SKM-1 treated with dmso at 0.1 percent for 144 hours (cell line): ENCODE results near the gene CDH16.
"Not testable (repeated sequence)": the region's sequence is repeated elsewhere in the genome, so short reads cannot be mapped to it uniquely, and the experiment has no call there.

ENCODE experiments used
- DNase-seq: peaks from one replicate; lab custom pipeline; 2025; ENCODE audit not compliant: unreplicated experiment; lab: John Stamatoyannopoulos, UW

The CDH16 gene

DNA sequence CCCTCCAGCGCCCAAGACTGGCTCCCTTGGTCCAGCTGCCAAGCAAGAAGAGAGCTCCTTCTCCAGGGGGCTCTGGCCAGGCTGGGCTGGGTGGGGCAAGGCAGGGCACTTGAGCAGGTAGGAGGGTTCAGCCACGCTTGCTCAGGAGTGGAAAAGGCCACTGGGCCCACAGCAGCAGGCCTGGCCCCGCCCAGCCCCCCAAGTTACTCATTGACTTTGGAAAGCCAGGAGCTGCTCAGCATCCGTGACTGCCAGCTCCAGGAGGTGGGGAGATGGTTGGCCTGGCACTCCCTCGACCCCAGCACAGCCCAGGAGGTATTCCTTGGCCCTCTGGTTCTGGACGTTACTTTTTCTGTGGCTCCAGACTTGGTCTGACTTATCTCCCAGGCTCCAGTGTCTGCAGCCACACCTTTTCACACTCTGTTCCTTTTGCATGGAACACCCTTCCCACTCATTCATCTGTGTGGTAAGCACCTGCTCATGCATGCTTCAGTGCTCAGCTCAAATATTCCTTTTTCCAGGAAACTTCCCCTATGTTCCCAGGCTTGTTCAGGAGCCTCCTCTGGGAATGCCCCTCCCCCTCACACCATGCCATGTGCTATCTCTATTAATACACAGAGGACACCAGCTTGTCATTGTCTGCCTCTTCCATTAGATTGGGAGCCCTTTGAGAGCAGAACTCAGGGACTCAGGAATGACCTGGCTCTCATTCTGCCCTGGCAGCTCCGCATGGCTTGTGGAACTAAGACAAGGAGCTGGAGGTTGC is at the start of gene CDH16:
Gene CDH16 (minus strand): TSS at position 83 of the 766 bp plus-strand sequence. CDS start 820 bp downstream, outside the sequence.
- no peak for DNase-seq

- no peak for DNase-seq
Observed at GRCh38 chr16:66964049-66964448, 45.4 kb upstream of the CDH16 start.

- DNase-seq: no peak
Observed at GRCh38 chr16:66961914-66962313, 43.2 kb upstream of the CDH16 start.

GRCh38 chr16:66961065-66961744 is 42.5 kb upstream of the CDH16 start, which contains the start of gene CES3:
Gene CES3, plus strand, starts transcription at chr16:66961266. Its CDS starts 42 bp downstream, at chr16:66961308.
- DNase-seq: peak; percentile 82

DNA sequence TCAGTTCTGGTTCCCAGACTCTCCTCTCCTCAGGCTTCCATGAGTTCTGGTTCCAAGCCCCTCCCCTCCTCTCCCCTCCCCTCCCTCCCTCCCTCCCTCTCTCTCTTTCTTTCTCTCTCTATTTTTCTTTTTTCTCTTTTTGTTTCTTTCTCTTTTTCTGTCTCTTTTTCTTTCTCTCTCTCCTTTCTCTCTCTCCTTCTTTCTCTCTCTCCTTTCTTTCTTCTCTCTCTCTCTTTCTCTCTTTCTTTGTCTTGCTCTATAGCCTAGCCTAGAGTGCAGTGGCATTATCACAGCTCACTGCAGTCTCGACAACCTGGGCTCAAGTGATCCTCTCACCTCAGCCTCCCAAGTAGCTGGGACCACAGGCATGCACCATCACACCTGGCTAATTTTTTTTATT is 41.6 kb upstream of the CDH16 start:
- no peak for DNase-seq

DNA sequence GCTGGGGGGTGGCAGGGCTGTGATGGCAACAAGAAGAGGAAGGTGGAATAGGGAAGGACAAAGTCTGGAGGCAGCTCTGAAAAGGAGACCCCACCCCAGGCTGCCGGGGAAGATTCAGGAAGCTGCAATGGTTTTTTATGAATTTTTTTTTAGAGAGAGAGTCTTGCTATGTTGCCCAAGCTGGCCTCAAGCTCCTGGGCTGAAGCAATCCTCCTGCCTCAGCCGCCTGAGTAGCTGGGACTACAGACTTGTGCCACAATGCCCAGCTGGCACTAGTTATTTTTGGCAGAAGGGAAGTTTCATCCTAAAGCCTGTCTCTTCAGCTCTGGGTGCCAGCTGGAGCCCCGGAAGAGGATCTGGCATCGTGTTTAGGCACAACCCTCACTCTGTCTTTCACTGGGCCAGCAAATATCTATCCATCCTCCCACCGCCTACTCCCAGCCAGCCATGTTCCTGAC is 41.0 kb upstream of the CDH16 start:
- DNase-seq: peak; percentile 50

GRCh38 chr16:66958857-66959703 is 40.4 kb upstream of the CDH16 start:
- no peak for DNase-seq

DNA sequence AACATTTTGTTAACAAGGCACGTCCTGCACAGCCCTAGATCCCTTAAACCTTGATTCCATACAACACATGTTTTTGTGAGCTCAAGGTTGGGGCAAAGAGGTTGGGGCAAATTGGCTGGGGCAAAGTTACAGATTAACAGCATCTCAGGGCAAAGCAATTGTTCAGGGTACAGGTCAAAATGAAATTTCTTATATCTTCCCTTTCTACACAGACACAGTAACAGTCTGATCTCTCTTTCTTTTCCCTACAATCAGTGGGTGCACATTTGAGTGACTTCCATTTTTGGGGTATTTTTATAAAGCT is 37.4 kb upstream of the CDH16 start:
- DNase-seq: not testable (repeated sequence)

DNA sequence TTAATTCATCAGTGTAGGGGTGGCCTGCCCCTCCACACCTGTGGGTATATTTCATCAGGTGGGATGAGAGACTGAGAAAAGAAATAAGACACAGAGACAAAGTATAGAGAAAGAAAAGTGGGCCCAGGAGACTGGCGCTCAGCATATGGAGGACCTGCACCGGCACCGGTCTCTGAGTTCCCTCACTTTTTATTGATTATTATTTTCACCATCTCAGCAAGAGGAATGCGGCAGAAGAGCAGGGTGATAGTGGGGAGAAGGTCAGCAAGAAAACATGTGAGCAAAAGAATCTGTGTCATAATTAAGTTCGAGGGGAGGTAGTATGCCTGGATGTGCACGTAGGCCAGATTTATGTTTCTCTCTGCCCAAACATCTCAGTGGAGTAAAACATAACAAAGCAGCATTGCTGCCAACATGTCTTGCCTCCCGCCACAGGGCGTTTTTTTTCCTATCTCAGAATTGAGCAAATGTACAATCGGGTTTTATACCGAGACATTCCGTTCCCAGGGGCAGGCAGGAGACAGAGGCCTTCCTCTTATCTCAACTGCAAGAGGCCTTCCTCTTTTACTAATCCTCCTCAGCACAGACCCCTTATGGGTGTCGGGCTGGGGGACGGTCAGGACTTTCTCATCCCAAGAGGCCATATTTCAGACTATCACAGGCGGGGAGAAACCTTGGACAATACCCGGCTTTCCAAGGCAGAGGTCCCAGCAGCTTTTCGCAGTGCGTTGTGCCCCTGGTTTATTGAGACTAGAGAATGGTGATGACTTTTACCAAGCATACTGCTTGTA is 36.9 kb upstream of the CDH16 start:
- not testable (repeated sequence) for DNase-seq

GRCh38 chr16:66954097-66954659 is 35.5 kb upstream of the CDH16 start:
- peak; percentile 64 for DNase-seq

DNA sequence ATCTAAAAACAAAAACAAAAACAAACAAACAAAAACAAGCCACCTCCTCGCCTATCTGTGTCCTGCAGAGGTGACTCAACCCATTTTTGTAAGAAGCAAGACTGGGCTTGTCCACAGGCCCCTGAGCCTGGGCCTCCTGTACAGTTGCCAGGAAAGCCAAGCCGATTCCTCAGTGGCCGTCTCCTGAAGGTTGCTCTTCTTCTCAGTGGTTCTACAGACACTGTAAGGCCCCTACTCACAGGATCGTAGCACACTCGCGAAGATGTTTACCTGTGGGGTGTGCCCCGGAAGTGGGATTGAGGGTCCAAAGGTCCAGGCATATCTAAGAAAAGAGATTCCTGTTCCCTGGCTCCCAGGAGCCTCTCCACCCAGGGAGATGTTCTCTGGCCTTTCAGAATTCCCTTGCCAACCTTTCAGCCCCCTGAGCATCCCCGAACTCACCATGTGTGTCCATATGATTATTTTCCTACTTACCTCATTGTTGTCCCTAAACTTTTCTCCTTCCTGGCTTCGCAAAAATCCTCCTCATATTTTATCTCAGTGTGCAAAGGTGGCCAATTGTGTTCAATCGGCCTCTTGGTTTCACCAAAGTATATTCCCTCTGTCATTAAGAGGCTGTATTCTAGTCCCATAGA is 34.9 kb upstream of the CDH16 start:
- DNase-seq: no peak

DNA sequence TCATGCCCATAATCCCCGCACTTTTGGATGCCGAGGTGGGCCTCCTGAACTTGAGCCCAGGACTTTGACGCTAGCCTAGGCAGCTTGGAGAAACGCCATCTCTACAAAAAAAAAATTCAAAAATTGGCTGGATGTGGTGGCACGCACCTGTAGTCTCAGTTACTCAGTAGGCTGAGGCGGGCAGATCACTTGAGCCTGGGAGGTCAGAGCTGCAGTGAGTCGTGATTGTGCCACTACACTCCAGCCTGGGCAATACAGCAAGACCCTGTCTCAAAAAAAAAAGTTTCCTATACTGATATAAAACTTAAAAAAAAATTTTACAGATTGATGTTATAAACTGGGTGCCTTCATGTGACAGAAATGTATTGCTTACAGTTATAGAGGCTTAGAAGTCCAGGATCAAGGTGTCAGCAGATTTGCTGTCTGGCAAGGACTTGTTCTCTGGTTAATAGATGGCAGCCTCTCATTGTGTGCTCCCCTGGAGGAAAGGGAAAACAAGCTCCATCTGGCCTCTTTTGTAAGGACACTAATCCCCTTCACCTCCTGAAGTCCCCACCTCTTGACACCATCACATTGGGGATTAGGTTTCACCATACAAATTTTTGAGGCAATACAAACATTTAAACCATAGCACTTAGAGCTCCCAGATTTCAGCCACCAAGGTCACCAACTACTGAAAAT is 33.9 kb upstream of the CDH16 start:
- no peak for DNase-seq

- no peak for DNase-seq
Observed at GRCh38 chr16:66950971-66951790, 32.5 kb upstream of the CDH16 start.

DNA sequence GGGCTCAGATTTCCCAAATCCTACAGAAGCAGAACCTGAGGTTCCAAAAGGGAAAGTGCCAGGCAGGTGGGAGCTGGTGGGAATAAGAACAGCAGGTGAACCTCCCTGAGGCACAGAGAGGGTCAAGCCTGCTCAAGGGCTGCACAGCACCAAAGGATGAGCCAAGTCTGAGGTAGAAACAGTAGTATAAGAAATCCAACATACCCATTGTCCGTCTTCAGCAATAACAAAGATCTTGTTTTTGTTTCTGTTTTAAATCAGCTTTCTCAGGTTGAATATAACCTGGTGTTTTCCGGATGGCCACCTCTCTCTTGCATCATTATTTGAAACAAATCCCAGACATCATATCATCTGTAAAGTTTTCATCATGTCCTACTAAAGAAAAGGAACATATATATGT is 31.8 kb upstream of the CDH16 start:
- no peak for DNase-seq

GRCh38 chr16:66949472-66949871 is 30.8 kb upstream of the CDH16 start:
- DNase-seq: no peak

- no peak for DNase-seq
Observed at GRCh38 chr16:66948837-66949225, 30.1 kb upstream of the CDH16 start.

- DNase-seq: no peak
Observed at GRCh38 chr16:66948134-66948836, 29.6 kb upstream of the CDH16 start.
